Activated CD4-positive, alpha-beta memory T cell treated with anti-CD3 and anti-CD28 coated beads, Interleukin-2, amount 10 ng/mL, durations not matched to agents 7 days and 5 days (primary cell): ENCODE results near the gene OR5H2. TPM values are rescaled to one million over a fixed set of nuclear protein-coding genes. Genes with fewer than 3 reads are reported as not detected.

ENCODE experiments used
- CTCF ChIA-PET: fragments of 350-600 bp; sonication (Branson Sonifier 250); formaldehyde crosslinking; loops from one replicate; lab custom pipeline; 2021; ENCODE audit warnings: antibody characterized with exemption, inconsistent platforms; lab: Charles Lee
- POLR2A ChIA-PET: fragments of 350-600 bp; sonication (Branson Sonifier 250); formaldehyde crosslinking; loops from one replicate; lab custom pipeline; 2021; ENCODE audit warnings: antibody characterized with exemption; lab: Charles Lee
- DNase-seq: peaks from one replicate; pipeline ENCODE4 v3.0.0-alpha.2; 2020
- H3K27ac Mint-ChIP-seq: one replicate; pipeline ENCODE4 v1.8.0; 2021; ENCODE audit warnings: mild to moderate bottlenecking, mixed read lengths
- H3K27me3 Mint-ChIP-seq: one replicate; pipeline ENCODE4 v1.8.0; 2021; ENCODE audit warnings: mixed read lengths
- H3K36me3 Mint-ChIP-seq: one replicate; pipeline ENCODE4 v1.8.0; 2021; ENCODE audit warnings: low read depth, mixed read lengths
- H3K4me1 Mint-ChIP-seq: one replicate; pipeline ENCODE4 v1.8.0; 2021; ENCODE audit warnings: mixed read lengths
- H3K4me3 Mint-ChIP-seq: one replicate; pipeline ENCODE4 v1.8.0; 2021; ENCODE audit warnings: mild to moderate bottlenecking, mixed read lengths
- H3K9me3 Mint-ChIP-seq: one replicate; pipeline ENCODE4 v1.8.0; 2021; ENCODE audit warnings: mixed read lengths
- total RNA-seq, 2 experiments: library from RNA; stranded (reverse); gene quantifications; one replicate each; pipeline ENCODE4 v1.2.3, GENCODE V29; 2021

Gene OR5H2
- total RNA-seq, 2 experiments from 2014 or later, result not detected

DNA sequence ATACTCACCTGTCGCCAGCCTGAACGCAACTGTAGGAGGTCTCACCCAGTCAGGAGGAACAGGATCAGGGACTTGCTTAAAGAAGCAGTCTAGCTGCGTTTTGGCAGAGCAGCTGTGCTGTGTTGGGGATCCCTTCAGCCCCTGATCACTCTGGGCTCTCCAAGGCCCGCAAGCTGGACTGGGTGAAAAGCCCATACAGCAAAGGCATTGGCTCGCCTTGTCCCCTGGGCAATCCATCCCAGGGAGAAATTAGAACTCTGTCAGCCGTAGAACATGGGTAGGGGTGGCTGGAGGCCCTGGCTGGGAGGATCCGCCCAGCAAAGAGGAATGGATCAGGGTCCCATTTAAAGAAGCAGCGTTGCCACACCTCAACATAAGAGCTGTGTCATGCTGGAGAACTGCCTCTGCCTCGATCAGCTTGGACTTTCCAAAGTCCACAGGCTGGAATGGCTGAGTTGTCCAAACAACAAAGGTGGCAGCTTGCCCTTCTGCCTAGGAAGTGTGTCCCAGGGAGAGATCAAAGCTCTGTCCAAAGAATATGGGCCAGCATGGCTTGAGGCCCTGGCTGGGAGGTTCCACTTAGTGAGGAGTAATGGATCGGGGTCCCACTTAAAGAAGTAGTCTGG, 9.1 kb downstream of the OR5H2 start:
- POLR2A ChIA-PET, result no interaction called here
- CTCF ChIA-PET, result no interaction called here
- no peaks in the 10 kb centered on the region for H3K9me3 Mint-ChIP-seq
- peaks cover 16% of the 10 kb centered on the region for H3K27me3 Mint-ChIP-seq
- no peaks in the 10 kb centered on the region for H3K4me1 Mint-ChIP-seq
- no peak overlapping the region for H3K27ac Mint-ChIP-seq
- H3K4me3 Mint-ChIP-seq, result no peak overlapping the region
- DNase-seq, result no peak
- H3K36me3 Mint-ChIP-seq, result no peaks in the 10 kb centered on the region

DNA sequence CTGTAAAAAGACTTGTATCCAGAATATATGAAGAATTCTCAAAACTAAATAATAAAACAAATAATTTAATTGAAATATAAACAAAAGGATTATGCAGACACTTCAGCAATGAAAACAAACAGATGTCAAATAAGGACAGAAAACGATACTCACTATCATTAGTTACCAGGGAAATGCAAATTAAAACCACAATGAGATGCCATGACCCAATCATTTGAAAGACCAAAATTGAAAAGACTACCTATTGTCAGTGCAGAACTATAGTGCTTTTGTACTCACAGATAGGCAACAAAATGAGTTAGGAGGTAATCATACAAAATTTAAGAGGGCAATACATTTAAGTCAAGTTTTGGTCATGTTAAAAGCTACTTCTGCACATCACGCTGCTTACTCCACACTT, 39.8 kb downstream of the OR5H2 start:
- CTCF ChIA-PET, result no interaction called here
- Mint-ChIP-seq H3K36me3 (no peaks in the 10 kb centered on the region), H3K27ac (no peak overlapping the region), H3K9me3 (peaks cover 2% of the 10 kb centered on the region), H3K4me1 (peaks cover 5% of the 10 kb centered on the region), H3K4me3 (no peak overlapping the region), H3K27me3 (peaks cover 2% of the 10 kb centered on the region)
- no peak for DNase-seq
- POLR2A ChIA-PET, result no interaction called here

DNA sequence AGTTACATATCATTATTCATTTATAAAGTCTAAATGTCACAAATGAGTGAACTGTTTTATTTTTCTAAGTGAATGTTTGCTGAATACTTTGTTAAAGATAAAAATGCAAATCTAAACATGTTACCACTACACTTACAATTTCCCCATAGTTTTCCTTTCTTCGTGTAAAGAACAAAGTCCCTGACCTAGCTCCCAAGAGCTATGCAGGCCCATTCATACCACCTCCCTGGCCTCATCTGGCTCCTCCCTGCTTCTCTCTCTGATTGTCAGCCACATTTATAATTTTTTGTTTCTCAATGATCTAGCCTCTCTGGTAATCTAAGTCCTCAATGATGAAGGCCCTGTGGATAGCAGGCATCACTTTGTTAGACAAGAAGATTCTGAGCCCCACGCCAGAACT, 40.4 kb downstream of the OR5H2 start:
- DNase-seq, result no peak
- Mint-ChIP-seq H3K9me3 (peaks cover 2% of the 10 kb centered on the region), H3K27ac (no peak overlapping the region), H3K36me3 (no peaks in the 10 kb centered on the region), H3K4me1 (peaks cover 11% of the 10 kb centered on the region), H3K27me3 (peaks cover 2% of the 10 kb centered on the region), H3K4me3 (no peak overlapping the region)
- ChIA-PET POLR2A (no interaction called here), CTCF (no interaction called here)

DNA sequence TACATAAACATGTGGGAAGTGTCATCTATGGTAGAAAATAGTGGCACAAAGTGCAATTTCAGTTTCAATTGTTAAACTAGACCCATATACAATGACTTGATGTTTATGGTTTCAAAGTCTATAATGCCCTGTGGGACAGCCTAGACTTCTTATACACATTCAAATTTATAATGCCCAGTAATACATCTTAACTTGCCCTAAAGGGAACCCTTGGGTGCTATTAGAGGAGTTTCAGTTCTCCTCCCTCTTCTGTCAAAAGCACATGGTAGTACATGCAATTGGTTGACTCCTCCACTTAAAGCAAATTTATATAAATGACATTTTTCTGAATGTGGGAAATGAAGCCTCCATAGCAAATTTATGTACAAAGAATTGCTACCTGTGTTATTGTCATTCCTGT, 41.1 kb downstream of the OR5H2 start:
- peaks cover 16% of the 10 kb centered on the region for H3K4me1 Mint-ChIP-seq
- no peak overlapping the region for H3K27ac Mint-ChIP-seq
- no peak overlapping the region for H3K4me3 Mint-ChIP-seq
- peaks cover 2% of the 10 kb centered on the region for H3K9me3 Mint-ChIP-seq
- CTCF ChIA-PET, result no interaction called here
- POLR2A ChIA-PET, result no interaction called here
- H3K36me3 Mint-ChIP-seq, result no peaks in the 10 kb centered on the region
- no peak for DNase-seq
- H3K27me3 Mint-ChIP-seq, result peaks cover 2% of the 10 kb centered on the region

- CTCF ChIA-PET, result interaction anchor here (1.2 kb wide), 1 partner anchor 286 kb away, joined by 5 read pairs; no protein-coding TSS in a partner anchor
- Mint-ChIP-seq H3K9me3 (no peaks in the 10 kb centered on the region), H3K36me3 (no peaks in the 10 kb centered on the region), H3K27ac (no peak overlapping the region), H3K4me1 (peaks cover 24% of the 10 kb centered on the region), H3K27me3 (peaks cover 2% of the 10 kb centered on the region), H3K4me3 (no peak overlapping the region)
- POLR2A ChIA-PET, result interaction anchor here (0.5 kb wide), 1 partner anchor 136 kb away, joined by 3 read pairs; no protein-coding TSS in a partner anchor
- DNase-seq, result no peak
These were observed 42.8 kb downstream of the OR5H2 start for GRCh38 chr3:98325055-98325454.

DNA sequence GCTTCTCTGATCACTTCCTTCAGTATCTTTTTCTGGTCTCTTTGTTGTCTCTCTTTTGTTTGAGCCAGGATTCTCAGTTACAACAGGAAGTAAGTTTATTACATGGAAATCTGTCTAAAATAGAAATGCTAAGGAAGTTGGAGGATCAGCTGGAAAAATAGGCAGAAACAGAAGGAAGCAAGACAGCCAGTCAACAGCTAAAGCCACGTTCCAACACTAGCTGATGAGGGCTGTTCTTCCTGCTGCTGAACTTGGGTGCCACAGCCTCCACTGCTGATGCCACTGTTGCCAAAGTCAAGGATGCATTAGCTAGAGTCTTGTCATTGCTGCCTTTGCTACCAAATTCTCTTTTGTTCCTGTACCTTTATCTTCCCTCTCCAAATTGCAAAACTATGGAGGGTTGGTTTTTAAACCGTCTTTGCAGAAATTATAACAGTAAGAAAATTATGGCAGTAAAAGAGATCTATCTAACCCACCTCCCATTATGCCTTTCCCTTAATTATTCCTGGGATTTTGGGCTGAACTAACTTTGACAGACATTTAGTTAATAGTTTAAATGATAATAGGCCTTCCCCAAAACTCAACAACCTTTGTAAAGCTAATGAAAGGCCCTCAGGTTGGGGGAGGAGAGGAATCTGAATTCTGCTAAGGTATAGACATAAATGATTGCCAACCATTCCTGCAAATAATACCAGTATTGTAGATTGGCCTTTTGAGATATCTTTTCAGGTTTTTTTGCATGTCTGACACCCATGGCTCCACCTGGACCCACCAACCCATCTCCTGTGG, 44.0 kb downstream of the OR5H2 start:
- Mint-ChIP-seq H3K4me1 (peaks cover 24% of the 10 kb centered on the region), H3K27me3 (peaks cover 4% of the 10 kb centered on the region), H3K27ac (no peak overlapping the region), H3K36me3 (no peaks in the 10 kb centered on the region), H3K4me3 (no peak overlapping the region), H3K9me3 (no peaks in the 10 kb centered on the region)
- CTCF ChIA-PET, result interaction anchor here (1.4 kb wide), 2 partner anchors 286 to 331 kb away, joined by 3 to 4 read pairs; no protein-coding TSS in a partner anchor
- POLR2A ChIA-PET, result no interaction called here
- no peak for DNase-seq

DNA sequence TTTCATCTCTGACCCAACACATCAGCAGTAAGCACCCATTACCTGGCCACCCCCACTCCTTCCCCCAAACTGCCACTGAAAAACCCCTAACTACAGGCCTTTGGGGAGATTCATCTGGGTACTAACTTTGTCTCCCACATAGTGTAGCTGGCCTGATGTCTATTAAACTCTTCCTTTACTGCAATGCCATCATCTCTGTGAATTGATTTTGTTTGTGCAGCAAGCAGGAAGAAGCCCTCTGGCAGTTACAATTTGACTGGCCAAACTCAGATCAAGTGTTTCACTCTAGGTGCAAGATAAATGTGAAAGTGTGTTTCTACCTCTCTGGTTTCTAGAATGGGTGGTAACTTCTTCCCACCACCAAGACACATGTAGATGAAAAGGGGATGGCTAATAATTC, 44.6 kb downstream of the OR5H2 start:
- H3K4me3 Mint-ChIP-seq, result no peak overlapping the region
- no peak for DNase-seq
- peaks cover 6% of the 10 kb centered on the region for H3K27me3 Mint-ChIP-seq
- H3K4me1 Mint-ChIP-seq, result peaks cover 24% of the 10 kb centered on the region
- no peaks in the 10 kb centered on the region for H3K9me3 Mint-ChIP-seq
- H3K27ac Mint-ChIP-seq, result no peak overlapping the region
- no peaks in the 10 kb centered on the region for H3K36me3 Mint-ChIP-seq
- POLR2A ChIA-PET, result no interaction called here
- CTCF ChIA-PET, result interaction anchor here (1.4 kb wide), 2 partner anchors 287 to 331 kb away, joined by 3 to 4 read pairs; no protein-coding TSS in a partner anchor

DNA sequence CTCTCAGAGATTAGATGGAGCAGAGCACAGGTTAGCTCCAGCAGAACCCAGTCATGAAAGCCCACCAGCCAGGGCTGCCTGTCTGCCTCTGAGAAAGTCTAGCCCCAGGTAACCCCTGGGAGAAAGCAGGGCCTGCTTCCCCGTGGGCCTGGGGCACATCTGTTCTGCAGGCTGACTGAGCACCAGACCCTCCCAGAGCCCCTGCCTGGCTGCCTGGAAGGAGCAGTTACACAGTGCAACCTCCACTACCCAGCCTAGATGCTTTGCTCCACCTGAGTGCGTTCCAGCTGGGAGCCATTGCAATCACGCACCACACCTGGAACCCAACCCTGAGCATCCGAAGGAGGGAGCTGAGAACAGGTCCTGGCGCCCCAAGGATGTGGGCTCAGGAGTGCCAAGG, 46.6 kb downstream of the OR5H2 start:
- Mint-ChIP-seq H3K36me3 (no peaks in the 10 kb centered on the region), H3K27ac (no peak overlapping the region), H3K27me3 (peaks cover 12% of the 10 kb centered on the region), H3K4me1 (peaks cover 26% of the 10 kb centered on the region), H3K4me3 (no peak overlapping the region), H3K9me3 (no peaks in the 10 kb centered on the region)
- ChIA-PET POLR2A (no interaction called here), CTCF (interaction anchor here (0.6 to 3.8 kb wide), 13 partner anchors 8 to 1798 kb away, joined by 3 to 41 read pairs (median 4); partner anchors contain the start of genes ARL6, CPOX and CRYBG3)
- DNase-seq, result no peak

DNA sequence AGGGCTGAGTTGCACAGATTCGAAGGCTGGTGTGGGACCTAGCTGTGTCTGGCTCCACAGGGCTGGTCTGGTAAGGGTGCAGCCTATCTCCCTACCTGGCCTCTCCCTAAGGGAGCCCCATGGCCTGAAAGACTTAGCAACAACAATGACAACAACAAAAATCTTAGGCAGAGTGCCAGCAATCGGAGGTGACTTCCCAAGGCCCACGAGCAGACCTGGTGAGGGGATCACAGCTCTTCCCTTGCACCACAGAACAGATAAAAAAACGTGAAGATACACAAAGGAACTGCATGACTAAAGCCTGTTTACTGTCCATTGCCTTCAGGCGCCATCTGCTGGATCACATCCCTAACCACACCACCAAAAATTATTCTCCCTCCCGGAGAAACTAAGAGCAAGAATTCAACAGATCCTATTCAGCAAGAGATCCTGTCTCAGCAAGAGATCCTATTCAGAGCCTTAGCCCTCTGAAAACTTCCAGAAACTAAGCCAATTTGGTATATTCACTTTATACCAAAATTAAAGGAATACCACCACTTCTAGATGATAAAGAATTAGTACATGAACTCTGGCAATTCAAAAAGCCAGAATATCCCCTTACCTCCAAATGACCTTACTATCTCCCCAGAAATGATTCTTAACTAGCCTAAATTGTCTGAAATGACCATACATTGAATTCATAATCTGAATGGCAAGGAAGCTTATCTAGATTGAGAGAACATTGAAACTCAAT, 47.3 kb downstream of the OR5H2 start:
- CTCF ChIA-PET, result interaction anchor here (0.6 to 3.8 kb wide), 14 partner anchors 9 to 1797 kb away, joined by 3 to 41 read pairs (median 4); partner anchors contain the start of genes CPOX and CRYBG3
- peaks cover 12% of the 10 kb centered on the region for H3K27me3 Mint-ChIP-seq
- POLR2A ChIA-PET, result no interaction called here
- peaks cover 28% of the 10 kb centered on the region for H3K4me1 Mint-ChIP-seq
- H3K4me3 Mint-ChIP-seq, result no peak overlapping the region
- H3K27ac Mint-ChIP-seq, result no peak overlapping the region
- H3K36me3 Mint-ChIP-seq, result no peaks in the 10 kb centered on the region
- H3K9me3 Mint-ChIP-seq, result no peaks in the 10 kb centered on the region
- DNase-seq, result peak; percentile 57

DNA sequence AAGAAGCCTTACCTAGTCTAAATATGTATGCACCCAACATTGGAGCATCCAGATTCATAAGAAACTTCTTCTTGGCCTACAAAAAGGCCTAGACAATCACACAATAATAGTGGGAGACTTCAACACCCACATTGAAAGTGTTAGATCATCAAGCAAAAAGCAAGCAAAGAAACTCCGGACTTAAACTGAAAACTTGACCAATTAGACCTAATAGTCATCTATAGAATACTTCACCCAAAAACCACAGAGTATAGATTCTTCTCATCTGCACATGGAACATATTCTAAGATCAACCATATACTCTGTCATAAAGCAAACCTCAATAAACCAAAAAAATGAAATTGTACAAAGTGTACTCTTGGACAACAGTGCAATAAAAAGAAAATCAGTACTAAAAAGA, 49.0 kb downstream of the OR5H2 start:
- H3K36me3 Mint-ChIP-seq, result no peaks in the 10 kb centered on the region
- H3K4me3 Mint-ChIP-seq, result no peak overlapping the region
- no peaks in the 10 kb centered on the region for H3K9me3 Mint-ChIP-seq
- POLR2A ChIA-PET, result no interaction called here
- no peak for DNase-seq
- no peak overlapping the region for H3K27ac Mint-ChIP-seq
- CTCF ChIA-PET, result interaction anchor here (3.8 kb wide), 1 partner anchor 292 kb away, joined by 41 read pairs; no protein-coding TSS in a partner anchor
- peaks cover 28% of the 10 kb centered on the region for H3K4me1 Mint-ChIP-seq
- H3K27me3 Mint-ChIP-seq, result peaks cover 15% of the 10 kb centered on the region
